Osteocyte (in vitro differentiated cells): ENCODE measurements around the gene CLPTM1. TPM values are rescaled to one million over a fixed set of nuclear protein-coding genes. Genes with fewer than 3 reads are reported as not detected.

Experiments
- DNase-seq: peaks from one replicate; pipeline ENCODE4 v3.0.0; 2021; ENCODE audit warnings: mixed read lengths; ENCODE audit not compliant: unreplicated experiment; ENCODE audit errors: extremely low spot score
- H3K27ac Mint-ChIP-seq: one replicate; pipeline ENCODE4 v1.8.0; 2021; ENCODE audit warnings: mild to moderate bottlenecking, mixed read lengths; ENCODE audit not compliant: unreplicated experiment
- H3K27me3 Mint-ChIP-seq: one replicate; pipeline ENCODE4 v1.8.0; 2021; ENCODE audit warnings: mixed read lengths; ENCODE audit not compliant: unreplicated experiment
- H3K36me3 Mint-ChIP-seq: one replicate; pipeline ENCODE4 v1.8.0; 2021; ENCODE audit warnings: mixed read lengths; ENCODE audit not compliant: unreplicated experiment
- H3K4me1 Mint-ChIP-seq: one replicate; pipeline ENCODE4 v1.8.0; 2021; ENCODE audit warnings: mixed read lengths; ENCODE audit not compliant: unreplicated experiment
- H3K4me3 Mint-ChIP-seq: one replicate; pipeline ENCODE4 v1.8.0; 2021; ENCODE audit warnings: mild to moderate bottlenecking, moderate library complexity, mixed read lengths; ENCODE audit not compliant: unreplicated experiment
- H3K9me3 Mint-ChIP-seq: one replicate; pipeline ENCODE4 v1.8.0; 2021; ENCODE audit warnings: mixed read lengths; ENCODE audit not compliant: unreplicated experiment
- CTCF ChIP-seq: fragments of 200-600 bp; sonication (generic); IDR thresholded peaks from 2 replicates; pipeline ENCODE4 v1.5.0; 2021; ENCODE audit warnings: antibody characterized with exemption, mild to moderate bottlenecking, moderate library complexity
- total RNA-seq: library from RNA; stranded (reverse); gene quantifications from 2 replicates; pipeline ENCODE4 v1.2.1, GENCODE V29; 2021

CLPTM1 gene
- total RNA-seq, 1 donor from 2014 or later = 124 TPM

- DNase-seq = no peak
- TF ChIP-seq CTCF = no peak
- no peak overlapping the region for H3K27ac Mint-ChIP-seq
Observed at GRCh38 chr19:45040059-45040771, 85.0 kb downstream of the CLPTM1 start.

GRCh38 chr19:45041125-45041524 lies 85.9 kb downstream of the CLPTM1 start:
- TF ChIP-seq CTCF = no peak
- Mint-ChIP-seq H3K27ac (no peak overlapping the region), H3K4me1 (peaks cover 18% of the 10 kb centered on the region), H3K27me3 (no peaks in the 10 kb centered on the region), H3K4me3 (peak overlapping the region; percentile 56), H3K36me3 (peaks cover 30% of the 10 kb centered on the region), H3K9me3 (no peaks in the 10 kb centered on the region)
- DNase-seq = no peak

More at GRCh38 chr19:45040059-45040771, 85.0 kb downstream of the CLPTM1 start:
- Mint-ChIP-seq H3K27me3 (no peaks in the 10 kb centered on the region), H3K4me3 (peak overlapping the region; percentile 99), H3K36me3 (peaks cover 27% of the 10 kb centered on the region), H3K4me1 (peaks cover 18% of the 10 kb centered on the region), H3K9me3 (no peaks in the 10 kb centered on the region)

Other genes starting within 250 kb of the CLPTM1 start
- 12.7 and 15.3 TPM in 2 replicates for gene BCL3, start 206.7 kb upstream of the CLPTM1 start, total RNA-seq
- gene CBLC, start 177.5 kb upstream of the CLPTM1 start, total RNA-seq = not detected in 2 replicates
- gene BCAM, start 146.3 kb upstream of the CLPTM1 start, total RNA-seq = 8.8 and 9.9 TPM in 2 replicates
- gene NECTIN2, start 109.1 kb upstream of the CLPTM1 start, total RNA-seq = 117 TPM in 2 replicates
- gene TOMM40, start 64.1 kb upstream of the CLPTM1 start, total RNA-seq = 47.4 and 48.7 TPM in 2 replicates
- gene APOE, start 49.6 kb upstream of the CLPTM1 start, total RNA-seq = 151 and 184 TPM in 2 replicates
- gene APOC1, start 40.8 kb upstream of the CLPTM1 start, total RNA-seq = 3.3 TPM in 1 of 2 replicates, not detected in the other
- gene APOC4, start 13.1 kb upstream of the CLPTM1 start, total RNA-seq = not detected in 2 replicates
- gene APOC2, start 9.3 kb upstream of the CLPTM1 start, total RNA-seq = not detected in 2 replicates
- 14.3 and 15.1 TPM in 2 replicates for gene RELB, start 46.1 kb downstream of the CLPTM1 start, total RNA-seq
- 77.8 and 81.5 TPM in 2 replicates for gene CLASRP, start 83.7 kb downstream of the CLPTM1 start, total RNA-seq
- 0.68 and 0.70 TPM in 2 replicates for gene ZNF296, start 121.1 kb downstream of the CLPTM1 start, total RNA-seq
- 19.3 and 25.8 TPM in 2 replicates for gene GEMIN7, start 123.9 kb downstream of the CLPTM1 start, total RNA-seq
- 34.8 and 35.4 TPM in 2 replicates for gene PPP1R37, start 137.8 kb downstream of the CLPTM1 start, total RNA-seq
- 0.18 and 0.35 TPM in 2 replicates for gene NKPD1, start 205.6 kb downstream of the CLPTM1 start, total RNA-seq
- gene TRAPPC6A, start 222.9 kb downstream of the CLPTM1 start, total RNA-seq = 29.4 and 31.5 TPM in 2 replicates
- gene BLOC1S3, start 223.4 kb downstream of the CLPTM1 start, total RNA-seq = 16.9 and 23.1 TPM in 2 replicates